Measurements from ENCODE around the gene WDR54.

DNA sequence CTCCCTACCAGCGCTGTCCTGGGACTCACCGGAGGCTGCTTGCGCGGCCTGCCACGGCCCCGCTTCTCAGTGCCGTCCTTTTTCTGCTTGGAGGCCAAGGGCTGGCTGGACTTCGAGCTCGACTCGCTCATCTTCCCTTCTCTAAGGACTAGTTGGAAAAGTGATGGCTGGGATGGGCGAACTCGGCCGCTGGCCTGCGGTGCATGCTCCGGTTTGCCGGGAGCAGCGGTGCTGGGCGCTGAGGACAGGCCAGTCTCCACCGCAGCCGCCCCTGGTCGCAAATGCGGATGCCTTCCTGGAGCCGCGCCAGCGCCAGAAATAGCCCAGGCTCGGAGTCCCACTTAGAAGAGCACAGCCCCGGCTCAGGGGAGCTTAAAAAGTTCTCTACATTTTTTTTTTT is 3.2 kb upstream of the WDR54 start:
- TF ChIP-seq, protein P1, sequence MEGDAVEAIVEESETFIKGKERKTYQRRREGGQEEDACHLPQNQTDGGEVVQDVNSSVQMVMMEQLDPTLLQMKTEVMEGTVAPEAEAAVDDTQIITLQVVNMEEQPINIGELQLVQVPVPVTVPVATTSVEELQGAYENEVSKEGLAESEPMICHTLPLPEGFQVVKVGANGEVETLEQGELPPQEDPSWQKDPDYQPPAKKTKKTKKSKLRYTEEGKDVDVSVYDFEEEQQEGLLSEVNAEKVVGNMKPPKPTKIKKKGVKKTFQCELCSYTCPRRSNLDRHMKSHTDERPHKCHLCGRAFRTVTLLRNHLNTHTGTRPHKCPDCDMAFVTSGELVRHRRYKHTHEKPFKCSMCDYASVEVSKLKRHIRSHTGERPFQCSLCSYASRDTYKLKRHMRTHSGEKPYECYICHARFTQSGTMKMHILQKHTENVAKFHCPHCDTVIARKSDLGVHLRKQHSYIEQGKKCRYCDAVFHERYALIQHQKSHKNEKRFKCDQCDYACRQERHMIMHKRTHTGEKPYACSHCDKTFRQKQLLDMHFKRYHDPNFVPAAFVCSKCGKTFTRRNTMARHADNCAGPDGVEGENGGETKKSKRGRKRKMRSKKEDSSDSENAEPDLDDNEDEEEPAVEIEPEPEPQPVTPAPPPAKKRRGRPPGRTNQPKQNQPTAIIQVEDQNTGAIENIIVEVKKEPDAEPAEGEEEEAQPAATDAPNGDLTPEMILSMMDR (conservative IDR thresholded peaks at IDR 0.05): no peak
- TF ChIP-seq ZFX (IDR thresholded peaks at IDR 0.05): no peak

All from C4-2B (cell line).